GM04504 (cell line): ENCODE measurements around the gene NFASC.
A peak's percentile ranks its signal among the peaks of the same experiment; 100 is the strongest.

Experiments
- DNase-seq: peaks from one replicate; pipeline ENCODE4 v3.0.0-alpha.2; 2012; ENCODE audit warnings: low read depth

The NFASC gene

GRCh38 chr1:204928671-204929486 lies 58.2 kb downstream of the NFASC start:
- DNase-seq = no peak

GRCh38 chr1:204929487-204930154 lies 59.0 kb downstream of the NFASC start:
- DNase-seq = no peak

- DNase-seq = no peak
Measured at GRCh38 chr1:204930155-204930523, 59.5 kb downstream of the NFASC start.

GRCh38 chr1:204931313-204931712 lies 60.7 kb downstream of the NFASC start:
- DNase-seq = no peak

GRCh38 chr1:204931768-204932572 lies 61.3 kb downstream of the NFASC start:
- DNase-seq = no peak

GRCh38 chr1:204932573-204932909 lies 61.9 kb downstream of the NFASC start:
- no peak for DNase-seq

GRCh38 chr1:204935155-204935554 lies 64.5 kb downstream of the NFASC start:
- no peak for DNase-seq

GRCh38 chr1:204936765-204937164 lies 66.1 kb downstream of the NFASC start:
- no peak for DNase-seq

GRCh38 chr1:204937901-204938300 lies 67.2 kb downstream of the NFASC start:
- no peak for DNase-seq

GRCh38 chr1:204940591-204940990 lies 69.9 kb downstream of the NFASC start:
- no peak for DNase-seq

- peak; percentile 44 for DNase-seq
Measured at GRCh38 chr1:204941421-204942338, 71.0 kb downstream of the NFASC start.

- DNase-seq = no peak
Measured at GRCh38 chr1:204943495-204943894, 72.8 kb downstream of the NFASC start.

GRCh38 chr1:204944662-204945061 lies 74.0 kb downstream of the NFASC start:
- DNase-seq = no peak

- no peak for DNase-seq
Measured at GRCh38 chr1:204945565-204945977, 74.9 kb downstream of the NFASC start.

- no peak for DNase-seq
Measured at GRCh38 chr1:204946640-204947039, 76.0 kb downstream of the NFASC start.

GRCh38 chr1:204947338-204947737 lies 76.7 kb downstream of the NFASC start:
- DNase-seq = no peak

GRCh38 chr1:204947747-204948146 lies 77.1 kb downstream of the NFASC start:
- DNase-seq = no peak

- DNase-seq = no peak
Measured at GRCh38 chr1:204950353-204951001, 79.8 kb downstream of the NFASC start.

GRCh38 chr1:204958317-204959307 lies 88.0 kb downstream of the NFASC start:
- no peak for DNase-seq

- DNase-seq = no peak
Measured at GRCh38 chr1:204959374-204959773, 88.7 kb downstream of the NFASC start.
